ENCODE results near the gene TSPAN31.

Gene TSPAN31

DNA sequence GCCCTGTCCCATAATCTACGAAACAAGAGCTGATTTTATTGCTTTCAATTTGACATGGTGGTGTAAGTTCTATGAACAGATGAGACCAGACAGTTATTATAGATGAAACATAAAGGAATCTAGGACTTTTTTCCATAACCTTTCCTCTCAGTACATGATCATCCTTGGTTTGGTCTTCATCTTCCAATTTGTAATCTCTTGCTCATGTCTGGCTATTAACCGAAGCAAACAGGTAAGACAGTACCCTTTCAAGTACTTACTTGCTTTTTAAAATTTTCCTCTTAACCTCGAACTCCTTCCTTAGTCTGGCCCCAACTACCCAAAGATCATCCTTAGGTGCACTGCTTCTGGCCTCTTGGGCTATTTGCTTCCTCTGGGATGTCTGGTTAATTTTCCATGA is 1.2 kb downstream of the TSPAN31 start:
- H3K27ac ChIP-seq (ENCODE audit: low read depth, low read length) = no peak overlapping the region

DNA sequence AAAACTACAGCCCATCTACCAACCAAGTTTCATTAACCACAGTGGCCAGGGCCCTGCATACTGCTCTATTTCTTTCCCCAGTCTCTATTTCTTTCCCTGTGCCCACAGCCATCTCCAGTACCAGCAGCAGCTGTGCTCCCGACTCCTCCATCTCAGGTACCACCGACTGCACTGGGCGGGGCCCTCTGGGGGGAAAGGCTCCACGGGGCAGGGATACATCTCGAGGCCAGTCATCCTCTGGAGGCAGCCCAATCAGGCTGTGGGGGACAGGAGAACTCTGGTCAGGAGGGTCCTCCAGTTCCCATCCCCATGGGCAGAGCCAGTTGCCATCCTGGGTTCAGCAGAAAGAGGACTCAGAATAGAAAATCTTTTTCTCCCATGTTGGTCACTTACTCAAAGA is 4.2 kb downstream of the TSPAN31 start:
- H3K9me3 ChIP-seq (ENCODE audit: control insufficient read depth, insufficient read depth, low read length) = no peaks in the 10 kb centered on the region
- TF ChIP-seq EZH2phosphoT487 (IDR thresholded peaks at IDR 0.05; ENCODE audit: borderline replicate concordance, low read length) = no peak
- TF ChIP-seq, protein P1, sequence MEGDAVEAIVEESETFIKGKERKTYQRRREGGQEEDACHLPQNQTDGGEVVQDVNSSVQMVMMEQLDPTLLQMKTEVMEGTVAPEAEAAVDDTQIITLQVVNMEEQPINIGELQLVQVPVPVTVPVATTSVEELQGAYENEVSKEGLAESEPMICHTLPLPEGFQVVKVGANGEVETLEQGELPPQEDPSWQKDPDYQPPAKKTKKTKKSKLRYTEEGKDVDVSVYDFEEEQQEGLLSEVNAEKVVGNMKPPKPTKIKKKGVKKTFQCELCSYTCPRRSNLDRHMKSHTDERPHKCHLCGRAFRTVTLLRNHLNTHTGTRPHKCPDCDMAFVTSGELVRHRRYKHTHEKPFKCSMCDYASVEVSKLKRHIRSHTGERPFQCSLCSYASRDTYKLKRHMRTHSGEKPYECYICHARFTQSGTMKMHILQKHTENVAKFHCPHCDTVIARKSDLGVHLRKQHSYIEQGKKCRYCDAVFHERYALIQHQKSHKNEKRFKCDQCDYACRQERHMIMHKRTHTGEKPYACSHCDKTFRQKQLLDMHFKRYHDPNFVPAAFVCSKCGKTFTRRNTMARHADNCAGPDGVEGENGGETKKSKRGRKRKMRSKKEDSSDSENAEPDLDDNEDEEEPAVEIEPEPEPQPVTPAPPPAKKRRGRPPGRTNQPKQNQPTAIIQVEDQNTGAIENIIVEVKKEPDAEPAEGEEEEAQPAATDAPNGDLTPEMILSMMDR (IDR thresholded peaks at IDR 0.05; ENCODE audit: low read depth, low read length, poor library complexity, severe bottlenecking) = no peak
- H3K27ac ChIP-seq (ENCODE audit: low read depth, low read length) = no peak overlapping the region
- no peaks in the 10 kb centered on the region for H3K27me3 ChIP-seq (ENCODE audit: control insufficient read depth, low read length)
- H3K36me3 ChIP-seq (ENCODE audit: control insufficient read depth, low read length) = peaks cover 68% of the 10 kb centered on the region
- H3K4me2 ChIP-seq (ENCODE audit: low read length) = no peak overlapping the region
- H3K79me2 ChIP-seq (ENCODE audit: control insufficient read depth, low read length) = peaks cover 46% of the 10 kb centered on the region
- peaks cover 31% of the 10 kb centered on the region for H3F3A ChIP-seq (ENCODE audit: control insufficient read depth, insufficient read depth)
- H3K4me1 ChIP-seq (ENCODE audit: control insufficient read depth, low read length) = peaks cover 43% of the 10 kb centered on the region
- no peak overlapping the region for H3K4me3 ChIP-seq (ENCODE audit: low read length)
- no peaks in the 10 kb centered on the region for H3K9me2 ChIP-seq (replicated peaks; ENCODE audit: control insufficient read depth, low read length)
- no peaks in the 10 kb centered on the region; the same call in 1 of the 2 replicates for H4K20me1 ChIP-seq (ENCODE audit: control insufficient read depth, insufficient read depth, low read depth, low read length)

More for the DNA sequence above, 1.2 kb downstream of the TSPAN31 start:
- no peaks in the 10 kb centered on the region for H3K27me3 ChIP-seq (ENCODE audit: control insufficient read depth, low read length)
- no peaks in the 10 kb centered on the region for H3K9me3 ChIP-seq (ENCODE audit: control insufficient read depth, insufficient read depth, low read length)
- TF ChIP-seq, protein P1 (IDR thresholded peaks at IDR 0.05; ENCODE audit: low read depth, low read length, poor library complexity, severe bottlenecking) = no peak
- no peak for TF ChIP-seq EZH2phosphoT487 (IDR thresholded peaks at IDR 0.05; ENCODE audit: borderline replicate concordance, low read length)
- no peaks in the 10 kb centered on the region; the same call in 1 of the 2 replicates for H4K20me1 ChIP-seq (ENCODE audit: control insufficient read depth, insufficient read depth, low read depth, low read length)
- H3K9me2 ChIP-seq (replicated peaks; ENCODE audit: control insufficient read depth, low read length) = no peaks in the 10 kb centered on the region
- H3K36me3 ChIP-seq (ENCODE audit: control insufficient read depth, low read length) = peaks cover 57% of the 10 kb centered on the region
- peaks cover 55% of the 10 kb centered on the region for H3K4me1 ChIP-seq (ENCODE audit: control insufficient read depth, low read length)
- peaks cover 41% of the 10 kb centered on the region for H3K79me2 ChIP-seq (ENCODE audit: control insufficient read depth, low read length)
- peaks cover 29% of the 10 kb centered on the region for H3F3A ChIP-seq (ENCODE audit: control insufficient read depth, insufficient read depth)
- peak overlapping the region; percentile 77 for H3K4me2 ChIP-seq (ENCODE audit: low read length)
- peak overlapping the region; percentile 93 for H3K4me3 ChIP-seq (ENCODE audit: low read length)

DNA sequence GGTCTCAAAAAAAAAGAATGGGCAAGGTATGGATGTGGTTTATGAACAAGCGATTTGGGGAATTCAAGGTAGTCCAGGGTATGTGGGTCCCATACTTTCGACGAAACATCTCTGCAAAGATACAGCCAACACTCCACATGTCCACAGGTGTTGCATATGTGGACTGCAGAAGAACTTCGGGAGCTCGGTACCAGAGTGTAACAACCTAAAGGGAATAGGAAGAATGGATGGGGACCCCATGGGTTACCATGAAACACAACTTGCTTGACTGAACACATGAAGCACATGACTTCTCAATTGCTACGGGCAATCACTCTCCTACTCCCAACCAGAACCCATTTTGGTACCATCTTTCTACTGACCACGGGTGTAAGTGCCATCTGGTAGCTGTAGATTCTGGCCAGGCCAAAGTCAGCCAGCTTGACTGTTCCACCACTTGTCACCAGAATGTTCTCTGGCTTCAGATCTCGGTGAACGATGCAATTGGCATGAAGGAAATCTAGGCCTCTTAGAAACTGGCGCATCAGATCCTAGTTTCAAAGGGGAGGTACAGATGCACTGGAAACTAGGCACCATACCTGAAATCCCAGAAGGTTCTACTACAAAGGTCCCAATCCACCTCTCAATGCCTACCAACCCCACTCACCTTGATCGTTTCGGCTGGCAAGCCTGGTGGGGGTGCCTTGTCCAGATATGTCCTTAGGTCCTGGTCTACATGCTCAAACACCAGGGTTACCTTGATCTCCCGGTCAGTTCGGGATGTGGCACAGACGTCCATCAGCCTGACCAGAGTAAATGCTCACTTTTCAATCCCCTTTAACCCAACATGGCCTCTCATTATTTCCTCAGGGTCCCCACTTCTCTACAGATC is 6.0 kb downstream of the TSPAN31 start:
- peaks cover 40% of the 10 kb centered on the region for H3K4me1 ChIP-seq (ENCODE audit: control insufficient read depth, low read length)

More for the DNA sequence above, 6.0 kb downstream of the TSPAN31 start:
- Histone ChIP-seq H3K9me2 (replicated peaks; ENCODE audit: control insufficient read depth, low read length) (no peaks in the 10 kb centered on the region), H3K27ac (ENCODE audit: low read depth, low read length) (peak overlapping the region; percentile 57; the same call in 1 of the 2 replicates), H3K4me2 (ENCODE audit: low read length) (peak overlapping the region; percentile 78), H3K27me3 (ENCODE audit: control insufficient read depth, low read length) (no peaks in the 10 kb centered on the region), H3F3A (ENCODE audit: control insufficient read depth, insufficient read depth) (peaks cover 34% of the 10 kb centered on the region), H3K4me3 (ENCODE audit: low read length) (peak overlapping the region; percentile 98), H3K9me3 (ENCODE audit: control insufficient read depth, insufficient read depth, low read length) (no peaks in the 10 kb centered on the region), H3K36me3 (ENCODE audit: control insufficient read depth, low read length) (peaks cover 60% of the 10 kb centered on the region), H3K79me2 (ENCODE audit: control insufficient read depth, low read length) (peaks cover 39% of the 10 kb centered on the region), H4K20me1 (ENCODE audit: control insufficient read depth, insufficient read depth, low read depth, low read length) (no peaks in the 10 kb centered on the region; the same call in 1 of the 2 replicates)
- TF ChIP-seq, protein P1 (IDR thresholded peaks at IDR 0.05; ENCODE audit: low read depth, low read length, poor library complexity, severe bottlenecking) = no peak
- TF ChIP-seq EZH2phosphoT487 (IDR thresholded peaks at IDR 0.05; ENCODE audit: borderline replicate concordance, low read length) = no peak

Measured in DOHH2 (cell line).